SIG-M5 (cell line): ENCODE results near the gene ATP5PO.

Source experiments
- DNase-seq: peaks from one replicate; lab custom pipeline; 2025; lab: John Stamatoyannopoulos, UW

ATP5PO gene

GRCh38 chr21:33898586-33898985 is 17.0 kb downstream of the ATP5PO start:
- DNase-seq = no peak

DNA sequence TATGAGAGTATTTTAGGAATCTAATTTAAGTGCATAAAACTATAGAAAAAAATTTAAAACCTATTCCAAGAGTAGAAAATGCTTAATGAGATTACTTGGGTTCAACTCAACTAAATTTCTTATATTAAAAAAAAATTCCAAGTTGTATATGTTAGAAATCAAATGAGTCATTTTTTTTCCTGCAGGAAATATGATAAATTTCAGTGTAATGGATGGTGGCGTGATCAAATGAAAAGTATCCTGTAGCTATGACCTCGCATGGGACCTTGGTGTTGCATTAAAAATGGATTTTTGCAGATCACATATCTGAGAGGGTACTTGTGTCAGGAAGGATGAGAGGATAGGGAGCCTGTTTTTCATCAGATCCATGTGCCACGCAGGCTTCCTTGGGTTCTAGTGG is 17.9 kb downstream of the ATP5PO start:
- no peak for DNase-seq

GRCh38 chr21:33897098-33897497 is 18.5 kb downstream of the ATP5PO start:
- DNase-seq = no peak

- no peak for DNase-seq
Measured at GRCh38 chr21:33896691-33897090, 18.9 kb downstream of the ATP5PO start.

DNA sequence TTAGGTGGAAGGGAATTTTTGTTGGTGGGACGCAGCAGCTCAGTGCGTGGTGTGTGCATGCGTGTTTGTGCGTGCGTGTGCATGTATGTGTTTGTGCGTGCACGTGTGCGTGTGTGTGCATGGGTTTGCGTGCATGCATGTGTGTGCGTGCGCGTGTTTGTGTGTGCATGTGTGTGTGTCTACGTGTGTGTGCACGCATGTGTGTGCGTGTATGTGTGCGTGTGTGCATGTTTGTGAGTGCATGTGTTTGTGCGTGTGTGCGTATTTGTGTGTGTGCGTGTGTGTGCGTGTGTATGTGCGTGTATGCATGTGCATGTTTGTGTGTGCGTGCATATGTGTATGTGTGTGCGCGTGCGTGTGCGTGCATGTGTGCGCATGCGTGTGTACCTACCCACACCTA is 20.2 kb downstream of the ATP5PO start:
- DNase-seq = no peak

DNA sequence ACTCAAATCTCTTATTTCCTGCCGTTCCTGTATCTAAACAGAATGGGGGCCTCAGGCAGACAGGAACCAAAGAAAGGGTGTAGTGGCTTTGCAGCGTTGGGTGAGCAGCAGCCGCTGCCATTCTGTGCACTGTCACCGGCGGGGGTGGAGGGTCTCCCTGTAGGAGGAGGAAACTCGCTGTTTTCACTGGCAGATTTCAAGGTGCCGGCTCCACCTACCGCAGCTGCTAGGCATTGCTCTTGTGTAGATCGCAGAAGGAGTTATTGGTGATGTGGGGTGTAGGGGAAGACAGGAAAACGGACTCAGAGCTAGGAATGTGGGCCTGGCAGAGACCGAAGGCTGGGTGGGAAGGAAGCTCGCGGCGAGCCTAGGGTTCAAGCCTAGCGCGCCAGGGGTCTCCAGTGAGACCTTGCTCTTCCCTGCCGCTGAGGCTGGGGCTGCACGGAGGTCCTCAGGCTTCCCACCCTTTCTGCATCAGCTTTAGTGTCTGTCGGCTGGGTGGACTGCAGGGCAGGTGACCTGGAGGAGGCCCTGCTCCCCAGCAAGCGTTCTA is 20.8 kb downstream of the ATP5PO start:
- DNase-seq = peak; percentile 38

DNA sequence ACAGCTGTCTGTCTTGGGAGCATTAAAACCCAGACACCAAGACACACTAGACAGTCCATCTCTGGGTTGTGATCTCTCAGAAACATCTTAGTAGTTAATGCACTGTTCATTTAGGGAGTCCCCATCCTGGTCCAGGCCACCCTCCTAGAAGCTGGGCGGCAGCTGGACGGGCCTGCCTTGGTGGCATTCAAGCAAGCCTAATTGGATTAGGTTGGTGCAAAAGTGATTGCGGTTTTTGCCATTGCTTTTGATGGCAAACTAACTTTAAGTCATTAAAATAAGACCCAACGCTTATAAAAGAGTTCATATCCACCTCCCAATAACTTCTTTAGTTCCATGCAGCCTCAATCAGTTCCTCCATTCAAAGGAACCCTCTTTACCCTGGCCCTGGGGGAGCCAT is 21.7 kb downstream of the ATP5PO start:
- DNase-seq = no peak

DNA sequence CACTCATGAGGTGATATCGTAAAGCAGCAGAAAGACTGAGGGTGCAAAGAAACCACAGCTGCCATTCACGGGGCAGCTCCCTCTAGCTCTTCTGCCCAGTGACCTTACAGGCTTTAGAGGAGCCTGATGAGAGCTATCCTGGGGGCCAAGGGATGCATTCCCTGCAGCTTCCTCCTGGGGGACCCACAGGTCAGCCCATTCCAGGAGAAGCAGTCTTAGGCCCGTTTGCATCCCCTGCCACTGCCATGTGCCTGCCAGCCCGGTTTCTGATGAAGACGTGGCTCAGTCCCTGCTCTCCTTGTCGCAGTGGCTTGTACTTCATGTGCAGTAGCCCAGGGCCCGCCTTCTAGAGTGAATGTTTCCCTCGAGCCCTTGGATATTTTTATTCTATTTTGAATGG is 22.8 kb downstream of the ATP5PO start:
- DNase-seq = no peak

- no peak for DNase-seq
Measured at GRCh38 chr21:33890187-33890586, 25.4 kb downstream of the ATP5PO start.

GRCh38 chr21:33886321-33886720 is 29.3 kb downstream of the ATP5PO start:
- no peak for DNase-seq

DNA sequence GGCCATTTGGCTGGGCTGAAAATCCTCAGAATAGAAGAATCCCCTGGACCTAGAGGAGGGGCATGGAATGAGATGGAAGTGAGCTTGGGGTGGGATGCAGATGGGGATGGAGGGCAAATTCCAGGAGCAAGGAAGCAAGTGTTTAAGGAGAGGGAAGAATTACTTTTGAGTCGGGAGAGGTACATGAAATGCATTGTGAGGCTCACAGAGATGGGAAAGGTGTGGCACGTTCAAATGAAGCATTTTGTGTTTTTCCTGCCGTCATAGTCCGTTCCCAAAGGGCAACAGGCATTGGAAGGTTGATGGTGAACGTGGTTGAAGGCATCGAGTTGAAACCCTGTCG is 30.5 kb downstream of the ATP5PO start:
- DNase-seq = no peak

DNA sequence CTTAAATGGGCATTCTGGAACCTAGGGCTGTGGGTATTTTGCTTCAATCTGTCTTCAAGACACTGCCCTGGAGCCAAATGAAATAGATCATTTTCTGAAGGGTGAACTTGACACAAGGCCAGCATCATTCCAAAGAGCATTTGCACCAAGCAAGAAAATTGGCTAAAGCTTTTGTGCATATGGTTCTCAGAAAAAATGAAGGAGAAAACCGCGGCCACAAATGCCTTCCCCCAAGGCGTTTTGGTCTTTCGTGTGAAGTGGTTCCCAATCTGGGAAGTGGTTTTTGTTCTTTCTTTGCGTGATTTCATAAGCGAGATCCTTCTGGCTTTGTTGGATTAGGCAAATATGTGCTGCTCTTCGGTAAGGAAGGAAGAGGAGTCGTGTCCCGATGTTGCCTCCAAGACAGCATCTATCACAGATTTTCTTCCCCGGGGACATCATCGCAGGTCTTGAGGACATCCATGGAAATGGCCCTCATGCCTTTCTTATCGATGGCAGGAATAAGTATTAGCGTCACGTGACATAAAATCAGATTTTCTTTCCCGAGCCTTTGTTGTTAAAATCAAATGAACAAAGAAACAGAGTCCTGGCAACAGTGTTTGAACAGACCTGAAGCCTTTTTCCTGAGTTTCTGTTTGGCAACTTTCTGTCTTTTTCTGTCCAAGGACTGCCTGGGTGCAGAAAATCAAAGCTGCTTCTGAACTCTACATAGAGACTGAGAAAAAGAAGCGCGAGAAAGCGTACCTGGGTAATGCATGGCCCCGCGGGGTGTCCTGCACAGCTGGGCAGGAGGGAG is 31.0 kb downstream of the ATP5PO start:
- DNase-seq = no peak

- no peak for DNase-seq
Measured at GRCh38 chr21:33883118-33883517, 32.5 kb downstream of the ATP5PO start.

- DNase-seq = no peak
Measured at GRCh38 chr21:33881689-33882440, 33.7 kb downstream of the ATP5PO start.

DNA sequence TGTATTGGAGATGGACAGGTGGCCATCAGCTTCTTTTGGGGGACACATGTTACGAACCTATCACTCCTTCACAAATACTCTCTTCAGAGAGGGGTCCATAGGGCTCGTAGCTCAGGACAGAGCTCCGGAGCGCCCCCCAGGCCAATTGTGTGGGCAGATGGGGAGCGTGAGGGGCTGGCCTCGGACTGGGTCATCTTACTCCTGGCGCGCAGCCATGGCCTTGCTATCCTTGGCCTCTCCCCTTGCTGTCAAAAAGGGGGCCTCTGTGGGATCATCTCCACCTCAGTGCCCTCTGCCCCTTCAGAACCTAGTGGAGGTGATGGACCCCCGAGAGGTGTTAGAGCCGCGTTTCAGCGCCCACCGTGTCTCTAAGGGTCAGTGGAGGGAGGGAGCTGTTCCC is 35.0 kb downstream of the ATP5PO start:
- DNase-seq = no peak

GRCh38 chr21:33878824-33879223 is 36.8 kb downstream of the ATP5PO start:
- no peak for DNase-seq

DNA sequence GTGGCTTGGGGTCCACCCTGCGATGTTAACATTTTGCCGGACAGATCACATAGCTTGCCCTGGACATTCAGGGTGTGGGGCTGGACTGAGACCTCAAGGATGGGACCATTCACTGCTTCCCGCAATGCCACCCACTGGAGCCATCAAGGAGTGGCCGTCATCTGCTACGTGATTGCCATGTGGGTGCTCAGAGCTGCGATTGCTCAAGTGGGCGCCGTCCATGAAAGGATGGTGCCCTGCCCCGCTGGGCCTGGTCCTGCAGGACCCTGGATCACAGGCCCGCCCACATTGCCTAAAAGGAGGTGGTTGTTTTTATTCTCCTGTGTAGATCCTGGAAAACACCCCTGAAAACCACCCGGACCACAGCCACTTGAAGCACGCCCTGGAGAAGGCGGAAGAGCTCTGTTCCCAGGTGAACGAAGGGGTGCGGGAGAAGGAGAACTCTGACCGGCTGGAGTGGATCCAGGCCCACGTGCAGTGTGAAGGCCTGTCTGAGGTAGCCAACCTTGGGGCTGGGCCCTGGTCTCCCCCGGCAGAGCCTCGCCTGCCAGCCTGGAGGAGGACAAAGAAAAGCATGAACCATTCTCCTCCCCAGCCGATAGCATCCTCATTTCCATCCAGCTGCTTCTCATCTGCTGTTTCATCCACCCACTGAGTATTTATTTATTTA is 40.4 kb downstream of the ATP5PO start:
- DNase-seq = no peak

DNA sequence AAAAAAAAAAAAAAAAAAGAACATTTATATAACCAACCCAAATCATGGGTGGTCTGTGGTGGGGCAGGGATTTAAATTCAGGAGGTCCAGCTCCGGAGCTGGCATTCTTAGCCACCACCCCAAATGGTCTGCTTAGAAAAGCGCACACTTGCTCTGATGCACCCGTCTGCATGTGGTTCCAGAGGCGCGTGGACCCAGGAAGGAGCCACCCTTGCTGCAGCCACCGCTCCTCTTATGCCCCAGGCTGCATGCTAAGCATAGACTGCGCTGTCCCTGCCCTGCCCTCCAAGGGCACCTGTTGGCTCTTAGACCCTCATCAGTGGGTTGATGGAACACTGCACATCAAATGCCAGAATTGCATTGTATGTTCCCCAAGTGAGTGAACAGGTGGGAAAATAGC is 41.4 kb downstream of the ATP5PO start:
- no peak for DNase-seq

DNA sequence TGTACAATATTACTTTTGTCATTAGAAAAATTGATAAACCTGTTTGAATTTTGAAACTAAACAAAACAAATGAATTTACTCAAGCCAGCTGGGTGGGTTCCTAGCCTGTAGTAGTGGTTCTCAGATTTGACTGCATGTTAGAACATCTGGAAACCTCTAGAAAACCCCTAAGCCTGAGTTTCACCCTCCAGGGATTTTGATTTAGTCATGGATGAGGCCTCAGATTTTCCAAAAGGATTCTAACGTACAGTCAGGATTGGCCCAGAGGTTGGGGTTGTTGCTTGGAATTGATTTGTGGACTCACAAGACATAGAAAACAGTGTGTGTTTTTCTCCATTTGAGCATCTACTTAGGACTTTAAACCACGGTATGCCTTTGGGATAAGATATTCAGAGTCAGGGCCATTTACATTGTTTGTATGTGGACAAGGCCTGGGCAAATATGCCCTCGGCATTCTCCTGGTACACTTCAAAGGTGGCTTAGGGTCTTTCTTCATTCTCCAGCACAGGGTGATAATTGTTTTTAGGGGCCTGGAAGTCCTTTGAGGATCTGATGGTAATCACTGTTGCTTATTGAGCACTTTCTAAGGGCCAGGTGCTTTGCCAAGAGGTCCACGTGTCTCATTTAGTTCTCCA is 42.6 kb downstream of the ATP5PO start:
- DNase-seq = no peak

GRCh38 chr21:33871171-33871570 is 44.4 kb downstream of the ATP5PO start:
- DNase-seq = no peak

- DNase-seq = no peak
Measured at GRCh38 chr21:33870768-33871167, 44.8 kb downstream of the ATP5PO start.

- DNase-seq = no peak
Measured at GRCh38 chr21:33869873-33870272, 45.7 kb downstream of the ATP5PO start.
